Measurements from ENCODE around the gene STIM2.

DNA sequence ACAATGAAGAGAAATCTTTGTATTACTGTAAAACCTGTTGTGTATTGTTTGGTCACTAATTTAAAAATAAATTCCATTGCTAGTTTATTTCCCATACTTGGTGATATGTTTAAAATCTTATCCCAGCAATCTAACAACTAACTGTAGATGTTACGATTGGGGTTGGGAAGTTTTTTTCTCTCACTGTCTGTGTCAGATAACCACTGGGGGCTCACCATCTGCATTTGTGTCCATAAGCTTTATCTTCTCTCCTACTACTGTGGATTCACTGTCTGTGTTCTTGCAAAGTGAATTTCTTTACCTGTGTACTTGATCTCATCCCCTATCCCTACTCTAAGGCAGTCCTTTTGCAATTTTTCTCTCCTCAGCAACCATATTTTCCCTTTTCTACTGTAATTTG is 81.3 kb downstream of the STIM2 start:
- TF ChIP-seq, protein P1, sequence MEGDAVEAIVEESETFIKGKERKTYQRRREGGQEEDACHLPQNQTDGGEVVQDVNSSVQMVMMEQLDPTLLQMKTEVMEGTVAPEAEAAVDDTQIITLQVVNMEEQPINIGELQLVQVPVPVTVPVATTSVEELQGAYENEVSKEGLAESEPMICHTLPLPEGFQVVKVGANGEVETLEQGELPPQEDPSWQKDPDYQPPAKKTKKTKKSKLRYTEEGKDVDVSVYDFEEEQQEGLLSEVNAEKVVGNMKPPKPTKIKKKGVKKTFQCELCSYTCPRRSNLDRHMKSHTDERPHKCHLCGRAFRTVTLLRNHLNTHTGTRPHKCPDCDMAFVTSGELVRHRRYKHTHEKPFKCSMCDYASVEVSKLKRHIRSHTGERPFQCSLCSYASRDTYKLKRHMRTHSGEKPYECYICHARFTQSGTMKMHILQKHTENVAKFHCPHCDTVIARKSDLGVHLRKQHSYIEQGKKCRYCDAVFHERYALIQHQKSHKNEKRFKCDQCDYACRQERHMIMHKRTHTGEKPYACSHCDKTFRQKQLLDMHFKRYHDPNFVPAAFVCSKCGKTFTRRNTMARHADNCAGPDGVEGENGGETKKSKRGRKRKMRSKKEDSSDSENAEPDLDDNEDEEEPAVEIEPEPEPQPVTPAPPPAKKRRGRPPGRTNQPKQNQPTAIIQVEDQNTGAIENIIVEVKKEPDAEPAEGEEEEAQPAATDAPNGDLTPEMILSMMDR (IDR thresholded peaks at IDR 0.05): no peak
- no peak for TF ChIP-seq POLR2A (IDR thresholded peaks at IDR 0.05)

All from prostate gland (tissue), 2 donors.